HCT116 (cell line): ENCODE measurements around the gene CNTN4.

Experiments
- CEBPB ChIP-seq: IDR thresholded peaks from 2 replicates; pipeline ENCODE4 v1.6.1; 2012; ENCODE audit warnings: low read depth
- EZH2phosphoT487 ChIP-seq: fragments of 200-600 bp; IDR thresholded peaks from 2 replicates; pipeline ENCODE4 v1.6.1; 2018; ENCODE audit warnings: antibody characterized with exemption, borderline replicate concordance
- POLR2A ChIP-seq: IDR thresholded peaks from 2 replicates; pipeline ENCODE4 v1.7.0; 2011; ENCODE audit warnings: borderline replicate concordance; ENCODE audit not compliant: insufficient read depth, insufficient read length; ENCODE audit errors: extremely low read depth
- TCF7L2 ChIP-seq: IDR thresholded peaks from 2 replicates; pipeline ENCODE4 v1.7.0; 2011; ENCODE audit warnings: borderline replicate concordance, inconsistent platforms; ENCODE audit not compliant: insufficient read depth, insufficient read length; ENCODE audit errors: extremely low read depth
- YY1 ChIP-seq: IDR thresholded peaks from 2 replicates; pipeline ENCODE4 v1.6.1; 2011; ENCODE audit warnings: low read length, low read depth, moderate library complexity, mild to moderate bottlenecking; ENCODE audit not compliant: insufficient replicate concordance; ENCODE audit errors: extremely low read depth
- TF ChIP-seq, protein P1 (sequence below), 3 experiments: fragments of 200-600 bp in 1 of 3; sonication (generic) in 1 of 3; IDR thresholded peaks in 2 of 3; conservative IDR thresholded peaks in 1 of 3; 2 replicates each; pipeline ENCODE4 v1.5.1; 2012 to 2017; ENCODE audit warnings: low read depth in 2 of 3, low read length in 2 of 3, antibody characterized with exemption in 1 of 3, borderline replicate concordance in 1 of 3, control low read depth in 1 of 3, mild to moderate bottlenecking in 1 of 3, mixed read lengths in 1 of 3, mixed run types in 1 of 3, moderate library complexity in 1 of 3; ENCODE audit not compliant: insufficient read depth in 1 of 3
- TF ChIP-seq, protein P2 (sequence below): IDR thresholded peaks from 2 replicates; pipeline ENCODE4 v1.6.1; 2012; ENCODE audit warnings: low read depth

DNA sequence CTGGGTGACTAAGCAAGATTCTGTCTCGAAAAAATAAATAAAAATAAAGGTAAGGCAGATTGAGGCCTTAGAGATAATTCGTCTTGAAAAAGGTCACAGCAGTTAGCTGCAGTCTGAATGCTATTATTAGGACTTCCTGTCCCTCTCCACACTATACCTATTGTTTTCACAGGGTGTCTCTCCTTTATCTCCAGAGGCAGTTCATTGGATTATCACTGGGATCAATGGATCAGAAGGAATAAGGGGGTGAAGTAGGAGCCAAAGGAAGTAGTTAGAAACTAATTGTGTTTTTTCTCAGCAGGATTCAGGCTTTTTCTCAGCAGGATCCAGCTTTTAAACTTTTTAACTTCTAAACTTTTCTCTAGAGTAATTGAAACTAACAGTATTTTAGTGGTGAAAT lies 684.6 kb downstream of the CNTN4 start:
- no peak for TF ChIP-seq YY1
- TF ChIP-seq, protein P1, sequence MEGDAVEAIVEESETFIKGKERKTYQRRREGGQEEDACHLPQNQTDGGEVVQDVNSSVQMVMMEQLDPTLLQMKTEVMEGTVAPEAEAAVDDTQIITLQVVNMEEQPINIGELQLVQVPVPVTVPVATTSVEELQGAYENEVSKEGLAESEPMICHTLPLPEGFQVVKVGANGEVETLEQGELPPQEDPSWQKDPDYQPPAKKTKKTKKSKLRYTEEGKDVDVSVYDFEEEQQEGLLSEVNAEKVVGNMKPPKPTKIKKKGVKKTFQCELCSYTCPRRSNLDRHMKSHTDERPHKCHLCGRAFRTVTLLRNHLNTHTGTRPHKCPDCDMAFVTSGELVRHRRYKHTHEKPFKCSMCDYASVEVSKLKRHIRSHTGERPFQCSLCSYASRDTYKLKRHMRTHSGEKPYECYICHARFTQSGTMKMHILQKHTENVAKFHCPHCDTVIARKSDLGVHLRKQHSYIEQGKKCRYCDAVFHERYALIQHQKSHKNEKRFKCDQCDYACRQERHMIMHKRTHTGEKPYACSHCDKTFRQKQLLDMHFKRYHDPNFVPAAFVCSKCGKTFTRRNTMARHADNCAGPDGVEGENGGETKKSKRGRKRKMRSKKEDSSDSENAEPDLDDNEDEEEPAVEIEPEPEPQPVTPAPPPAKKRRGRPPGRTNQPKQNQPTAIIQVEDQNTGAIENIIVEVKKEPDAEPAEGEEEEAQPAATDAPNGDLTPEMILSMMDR (IDR thresholded peaks at IDR 0.05 in 2 of 3, conservative IDR thresholded peaks at IDR 0.05 in 1 of 3; ENCODE audit: borderline replicate concordance in 1 of 3, insufficient read depth in 1 of 3, low read depth in 2 of 3, low read length in 2 of 3), result no peak
- no peak for TF ChIP-seq EZH2phosphoT487
- TF ChIP-seq POLR2A, result no peak
- no peak for TF ChIP-seq CEBPB
- TF ChIP-seq TCF7L2, result no peak
- TF ChIP-seq, protein P2, sequence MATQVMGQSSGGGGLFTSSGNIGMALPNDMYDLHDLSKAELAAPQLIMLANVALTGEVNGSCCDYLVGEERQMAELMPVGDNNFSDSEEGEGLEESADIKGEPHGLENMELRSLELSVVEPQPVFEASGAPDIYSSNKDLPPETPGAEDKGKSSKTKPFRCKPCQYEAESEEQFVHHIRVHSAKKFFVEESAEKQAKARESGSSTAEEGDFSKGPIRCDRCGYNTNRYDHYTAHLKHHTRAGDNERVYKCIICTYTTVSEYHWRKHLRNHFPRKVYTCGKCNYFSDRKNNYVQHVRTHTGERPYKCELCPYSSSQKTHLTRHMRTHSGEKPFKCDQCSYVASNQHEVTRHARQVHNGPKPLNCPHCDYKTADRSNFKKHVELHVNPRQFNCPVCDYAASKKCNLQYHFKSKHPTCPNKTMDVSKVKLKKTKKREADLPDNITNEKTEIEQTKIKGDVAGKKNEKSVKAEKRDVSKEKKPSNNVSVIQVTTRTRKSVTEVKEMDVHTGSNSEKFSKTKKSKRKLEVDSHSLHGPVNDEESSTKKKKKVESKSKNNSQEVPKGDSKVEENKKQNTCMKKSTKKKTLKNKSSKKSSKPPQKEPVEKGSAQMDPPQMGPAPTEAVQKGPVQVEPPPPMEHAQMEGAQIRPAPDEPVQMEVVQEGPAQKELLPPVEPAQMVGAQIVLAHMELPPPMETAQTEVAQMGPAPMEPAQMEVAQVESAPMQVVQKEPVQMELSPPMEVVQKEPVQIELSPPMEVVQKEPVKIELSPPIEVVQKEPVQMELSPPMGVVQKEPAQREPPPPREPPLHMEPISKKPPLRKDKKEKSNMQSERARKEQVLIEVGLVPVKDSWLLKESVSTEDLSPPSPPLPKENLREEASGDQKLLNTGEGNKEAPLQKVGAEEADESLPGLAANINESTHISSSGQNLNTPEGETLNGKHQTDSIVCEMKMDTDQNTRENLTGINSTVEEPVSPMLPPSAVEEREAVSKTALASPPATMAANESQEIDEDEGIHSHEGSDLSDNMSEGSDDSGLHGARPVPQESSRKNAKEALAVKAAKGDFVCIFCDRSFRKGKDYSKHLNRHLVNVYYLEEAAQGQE, result no peak
